ENCODE measurements around the gene CTSD.

DNA sequence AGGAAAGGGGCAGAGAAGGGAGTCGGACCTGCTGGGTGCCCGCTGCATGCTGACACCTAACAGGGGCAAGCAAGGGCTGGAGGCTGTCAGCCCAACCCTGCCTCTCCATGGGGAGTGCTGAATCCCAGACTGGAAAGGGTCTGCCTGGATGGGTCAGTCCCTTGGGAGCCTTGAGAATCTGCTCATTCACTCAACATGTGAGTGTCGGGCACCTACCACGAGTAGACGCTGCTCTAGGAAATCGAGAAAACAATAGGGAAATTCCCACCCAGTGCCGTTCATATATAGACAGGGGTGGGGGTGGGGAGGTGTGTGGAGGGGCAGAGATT, 4.4 kb upstream of the CTSD start:
- TF ChIP-seq, protein P1, sequence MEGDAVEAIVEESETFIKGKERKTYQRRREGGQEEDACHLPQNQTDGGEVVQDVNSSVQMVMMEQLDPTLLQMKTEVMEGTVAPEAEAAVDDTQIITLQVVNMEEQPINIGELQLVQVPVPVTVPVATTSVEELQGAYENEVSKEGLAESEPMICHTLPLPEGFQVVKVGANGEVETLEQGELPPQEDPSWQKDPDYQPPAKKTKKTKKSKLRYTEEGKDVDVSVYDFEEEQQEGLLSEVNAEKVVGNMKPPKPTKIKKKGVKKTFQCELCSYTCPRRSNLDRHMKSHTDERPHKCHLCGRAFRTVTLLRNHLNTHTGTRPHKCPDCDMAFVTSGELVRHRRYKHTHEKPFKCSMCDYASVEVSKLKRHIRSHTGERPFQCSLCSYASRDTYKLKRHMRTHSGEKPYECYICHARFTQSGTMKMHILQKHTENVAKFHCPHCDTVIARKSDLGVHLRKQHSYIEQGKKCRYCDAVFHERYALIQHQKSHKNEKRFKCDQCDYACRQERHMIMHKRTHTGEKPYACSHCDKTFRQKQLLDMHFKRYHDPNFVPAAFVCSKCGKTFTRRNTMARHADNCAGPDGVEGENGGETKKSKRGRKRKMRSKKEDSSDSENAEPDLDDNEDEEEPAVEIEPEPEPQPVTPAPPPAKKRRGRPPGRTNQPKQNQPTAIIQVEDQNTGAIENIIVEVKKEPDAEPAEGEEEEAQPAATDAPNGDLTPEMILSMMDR (conservative IDR thresholded peaks at IDR 0.05; ENCODE audit: low read length): no peak
- no peak for TF ChIP-seq EZH2phosphoT487 (IDR thresholded peaks at IDR 0.05; ENCODE audit: borderline replicate concordance, low read depth, low read length)

Measured in OCI-LY7 (cell line).